ENCODE measurements around the gene EBI3.

DNA sequence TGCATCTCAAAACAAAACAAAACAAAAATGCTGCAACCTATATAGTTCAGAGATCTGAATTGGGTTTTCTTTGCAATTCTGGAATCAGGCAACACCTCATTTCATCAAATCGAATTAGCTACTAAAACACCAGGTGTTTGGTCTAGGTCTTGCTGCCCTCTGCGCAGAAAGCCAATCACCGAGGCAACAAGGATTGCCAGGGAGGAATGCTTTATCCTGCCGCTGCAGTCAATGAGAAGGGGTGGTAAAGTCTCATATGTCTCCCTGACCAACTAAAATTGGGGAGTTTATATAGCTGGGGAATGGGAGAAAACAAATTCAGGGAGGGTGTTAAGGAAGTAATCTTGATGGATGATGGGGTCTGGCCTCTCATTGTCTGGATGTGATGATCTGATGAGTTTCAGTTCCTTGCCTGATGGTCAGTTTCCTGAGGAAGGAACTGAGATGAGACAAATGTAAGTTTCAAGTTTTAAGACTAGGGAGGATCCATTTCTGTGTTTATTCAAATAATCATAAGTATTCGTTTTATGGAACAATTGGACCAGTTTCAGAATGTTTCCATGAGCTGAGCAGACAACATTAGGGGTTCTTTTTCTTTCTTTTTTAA lies 12.6 kb downstream of the EBI3 start:
- no peak for TF ChIP-seq EZH2 (IDR thresholded peaks at IDR 0.05; ENCODE audit: low read length)
- TF ChIP-seq, protein P1, sequence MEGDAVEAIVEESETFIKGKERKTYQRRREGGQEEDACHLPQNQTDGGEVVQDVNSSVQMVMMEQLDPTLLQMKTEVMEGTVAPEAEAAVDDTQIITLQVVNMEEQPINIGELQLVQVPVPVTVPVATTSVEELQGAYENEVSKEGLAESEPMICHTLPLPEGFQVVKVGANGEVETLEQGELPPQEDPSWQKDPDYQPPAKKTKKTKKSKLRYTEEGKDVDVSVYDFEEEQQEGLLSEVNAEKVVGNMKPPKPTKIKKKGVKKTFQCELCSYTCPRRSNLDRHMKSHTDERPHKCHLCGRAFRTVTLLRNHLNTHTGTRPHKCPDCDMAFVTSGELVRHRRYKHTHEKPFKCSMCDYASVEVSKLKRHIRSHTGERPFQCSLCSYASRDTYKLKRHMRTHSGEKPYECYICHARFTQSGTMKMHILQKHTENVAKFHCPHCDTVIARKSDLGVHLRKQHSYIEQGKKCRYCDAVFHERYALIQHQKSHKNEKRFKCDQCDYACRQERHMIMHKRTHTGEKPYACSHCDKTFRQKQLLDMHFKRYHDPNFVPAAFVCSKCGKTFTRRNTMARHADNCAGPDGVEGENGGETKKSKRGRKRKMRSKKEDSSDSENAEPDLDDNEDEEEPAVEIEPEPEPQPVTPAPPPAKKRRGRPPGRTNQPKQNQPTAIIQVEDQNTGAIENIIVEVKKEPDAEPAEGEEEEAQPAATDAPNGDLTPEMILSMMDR (optimal IDR thresholded peaks at IDR 0.05 in 1 of 3, IDR thresholded peaks at IDR 0.05 in 1 of 3, conservative IDR thresholded peaks at IDR 0.05 in 1 of 3; ENCODE audit: extremely low read depth in 1 of 3, insufficient read depth in 2 of 3, low read length in 3 of 3) = no peak
